HL-60 (cell line): ENCODE results near the gene MTHFD2.

Experiments used
- DNase-seq, 2 experiments: peaks; one replicate each; pipeline ENCODE4 v3.0.0-alpha.2; 2010 to 2020; ENCODE audit warnings: low read depth in 1 of 2, low spot score in 1 of 2
- H3K27ac ChIP-seq: fragments of 250-450 bp; sonication (Bioruptor Pico); replicated peaks from 2 replicates; pipeline ENCODE4 v1.5.1; 2020; ENCODE audit warnings: mild to moderate bottlenecking, moderate library complexity
- H3K27me3 ChIP-seq: fragments of 250-450 bp; sonication (Bioruptor Pico); 2 replicates; pipeline ENCODE4 v1.5.1; 2021; ENCODE audit warnings: mild to moderate bottlenecking, moderate library complexity; ENCODE audit not compliant: insufficient read depth, poor library complexity, severe bottlenecking
- H3K4me3 ChIP-seq: replicated peaks from 2 replicates; pipeline ENCODE4 v1.5.1; 2011; ENCODE audit warnings: mild to moderate bottlenecking, control low read depth, low read length; ENCODE audit not compliant: insufficient read depth
- CTCF ChIP-seq: IDR thresholded peaks from one replicate; pipeline ENCODE4 v1.5.1; 2011; ENCODE audit warnings: low read length, control low read depth, inconsistent platforms; ENCODE audit not compliant: insufficient read depth
- GABPA ChIP-seq: IDR thresholded peaks from 2 replicates; pipeline ENCODE4 v1.6.1; 2012; ENCODE audit warnings: low read depth
- POLR2AphosphoS5 ChIP-seq: IDR thresholded peaks from 2 replicates; pipeline ENCODE4 v1.6.1; 2012; ENCODE audit warnings: low read depth
- REST ChIP-seq: IDR thresholded peaks from 2 replicates; pipeline ENCODE4 v1.6.1; 2012; ENCODE audit warnings: low read depth; ENCODE audit not compliant: insufficient replicate concordance
- SPI1 ChIP-seq: IDR thresholded peaks from 2 replicates; pipeline ENCODE4 v1.6.1; 2012; ENCODE audit warnings: low read depth, mild to moderate bottlenecking, borderline replicate concordance

MTHFD2 gene

DNA sequence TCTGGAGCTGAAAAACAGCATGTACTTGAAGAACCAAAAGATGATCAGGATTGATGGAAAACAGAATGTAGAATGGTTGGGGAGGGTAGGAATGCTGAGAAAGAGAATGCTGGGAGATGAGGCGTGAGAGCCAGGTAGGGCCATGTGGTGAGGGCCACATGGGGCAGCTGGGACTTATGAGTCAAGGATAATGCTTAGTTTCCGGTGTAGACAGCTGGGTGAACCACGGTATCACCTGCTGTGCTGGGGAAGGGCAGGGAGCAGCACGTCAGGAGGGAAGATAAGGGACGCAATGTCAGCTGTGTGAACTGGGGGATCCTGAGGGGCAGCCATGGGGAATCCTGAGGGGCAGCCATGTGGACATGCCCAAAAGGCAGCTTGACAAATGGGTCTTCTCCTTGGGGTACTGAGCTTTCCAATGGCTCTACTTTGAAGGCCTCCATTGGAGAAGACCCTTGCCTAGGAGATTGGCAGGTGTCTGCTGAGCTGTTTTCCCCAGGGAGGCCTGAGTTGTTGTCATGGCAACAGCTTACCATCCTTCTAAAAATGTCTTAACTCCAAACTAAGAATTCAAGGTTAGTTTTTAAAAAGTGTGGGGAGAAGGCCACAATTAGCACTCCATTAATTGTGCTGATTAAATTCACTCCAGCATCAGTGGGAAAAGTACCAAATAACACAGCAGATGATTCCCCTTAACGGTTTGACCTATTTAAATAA, 51.1 kb downstream of the MTHFD2 start:
- Histone ChIP-seq H3K27me3 (no peaks in the 10 kb centered on the region), H3K27ac (no peak overlapping the region), H3K4me3 (no peak overlapping the region)
- no peak for DNase-seq
- TF ChIP-seq REST (no peak), POLR2AphosphoS5 (no peak), SPI1 (no peak), CTCF (no peak), GABPA (no peak)

DNA sequence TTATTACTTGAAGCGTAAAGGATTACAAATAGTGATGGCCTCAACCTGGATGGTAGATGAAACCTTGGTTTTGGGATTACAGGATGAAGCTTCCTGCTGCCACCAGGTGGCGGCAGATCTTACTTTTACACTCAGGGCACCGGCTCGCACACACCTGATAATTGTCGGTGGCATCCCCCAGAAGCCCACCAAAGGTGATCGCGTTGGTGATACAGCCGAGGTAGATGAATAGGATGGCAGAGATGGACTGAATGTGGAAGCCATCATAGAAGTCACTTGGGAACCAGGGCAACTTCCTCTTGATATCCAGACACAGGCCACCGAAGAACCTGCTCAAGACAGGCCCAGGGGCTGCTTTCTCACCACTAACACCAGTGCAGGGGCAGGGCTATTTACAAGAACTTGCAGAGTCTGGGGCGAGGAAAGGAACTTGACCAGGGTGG, 51.8 kb downstream of the MTHFD2 start:
- peak; percentile 13 to 21 for DNase-seq
- Histone ChIP-seq H3K27me3 (no peaks in the 10 kb centered on the region), H3K4me3 (no peak overlapping the region), H3K27ac (no peak overlapping the region)
- TF ChIP-seq SPI1 (no peak), CTCF (peak; percentile 69)

- Histone ChIP-seq H3K27ac (no peak overlapping the region), H3K27me3 (no peaks in the 10 kb centered on the region), H3K4me3 (no peak overlapping the region)
- no peak for TF ChIP-seq GABPA
- TF ChIP-seq SPI1 = no peak
- no peak for TF ChIP-seq REST
- TF ChIP-seq CTCF = no peak
- no peak for TF ChIP-seq POLR2AphosphoS5
- no peak for DNase-seq
Observed at GRCh38 chr2:74252036-74252435, 53.6 kb downstream of the MTHFD2 start.

GRCh38 chr2:74252862-74253261, 54.4 kb downstream of the MTHFD2 start:
- no peak for DNase-seq
- TF ChIP-seq REST (no peak), GABPA (no peak), SPI1 (no peak), POLR2AphosphoS5 (no peak), CTCF (no peak)
- H3K27ac ChIP-seq = no peak overlapping the region
- H3K27me3 ChIP-seq = no peaks in the 10 kb centered on the region
- H3K4me3 ChIP-seq = no peak overlapping the region
